ENCODE measurements around the gene BPIFB4.
"Not testable (repeated sequence)": the region's sequence is repeated elsewhere in the genome, so short reads cannot be mapped to it uniquely, and the experiment has no call there.

The BPIFB4 gene

GRCh38 chr20:33083544-33084340 is 4.3 kb downstream of the BPIFB4 start:
- in situ Hi-C loops (cut with HindIII; ENCODE audit: low sequenced_read_pairs), result no loop called here

GRCh38 chr20:33084722-33085121 is 5.3 kb downstream of the BPIFB4 start:
- in situ Hi-C loops (cut with HindIII; ENCODE audit: low sequenced_read_pairs), result no loop called here

GRCh38 chr20:33086052-33086722 is 6.7 kb downstream of the BPIFB4 start:
- in situ Hi-C loops (cut with HindIII; ENCODE audit: low sequenced_read_pairs), result no loop called here

GRCh38 chr20:33091147-33091546 is 11.7 kb downstream of the BPIFB4 start:
- in situ Hi-C loops (cut with HindIII; ENCODE audit: low sequenced_read_pairs), result no loop called here

- in situ Hi-C loops (cut with HindIII; ENCODE audit: low sequenced_read_pairs), result no loop called here
These were observed 12.2 kb downstream of the BPIFB4 start for GRCh38 chr20:33091693-33092092.

- in situ Hi-C loops (cut with HindIII; ENCODE audit: low sequenced_read_pairs), result no loop called here
These were observed 12.9 kb downstream of the BPIFB4 start for GRCh38 chr20:33092361-33092760.

GRCh38 chr20:33093074-33093473 is 13.6 kb downstream of the BPIFB4 start:
- in situ Hi-C loops (cut with HindIII; ENCODE audit: low sequenced_read_pairs), result no loop called here

GRCh38 chr20:33093582-33093981 is 14.1 kb downstream of the BPIFB4 start:
- in situ Hi-C loops (cut with HindIII; ENCODE audit: low sequenced_read_pairs), result no loop called here

- in situ Hi-C loops (cut with HindIII; ENCODE audit: low sequenced_read_pairs), result no loop called here
These were observed 15.8 kb downstream of the BPIFB4 start for GRCh38 chr20:33095249-33095648.

GRCh38 chr20:33095902-33096584 is 16.6 kb downstream of the BPIFB4 start:
- in situ Hi-C loops (cut with HindIII; ENCODE audit: low sequenced_read_pairs), result not testable (repeated sequence)

GRCh38 chr20:33097001-33097400 is 17.6 kb downstream of the BPIFB4 start:
- in situ Hi-C loops (cut with HindIII; ENCODE audit: low sequenced_read_pairs), result no loop called here

- in situ Hi-C loops (cut with HindIII; ENCODE audit: low sequenced_read_pairs), result no loop called here
These were observed 20.5 kb downstream of the BPIFB4 start for GRCh38 chr20:33099843-33100538.

- in situ Hi-C loops (cut with HindIII; ENCODE audit: low sequenced_read_pairs), result no loop called here
These were observed 24.1 kb downstream of the BPIFB4 start for GRCh38 chr20:33103556-33103955.

- in situ Hi-C loops (cut with HindIII; ENCODE audit: low sequenced_read_pairs), result no loop called here
These were observed 24.9 kb downstream of the BPIFB4 start for GRCh38 chr20:33104336-33104735.

- in situ Hi-C loops (cut with HindIII; ENCODE audit: low sequenced_read_pairs), result no loop called here
These were observed 26.0 kb downstream of the BPIFB4 start for GRCh38 chr20:33105316-33105924.

- in situ Hi-C loops (cut with HindIII; ENCODE audit: low sequenced_read_pairs), result not testable (repeated sequence)
These were observed 26.7 kb downstream of the BPIFB4 start for GRCh38 chr20:33106058-33106620.

- in situ Hi-C loops (cut with HindIII; ENCODE audit: low sequenced_read_pairs), result no loop called here
These were observed 29.2 kb downstream of the BPIFB4 start for GRCh38 chr20:33108661-33109060.

- in situ Hi-C loops (cut with HindIII; ENCODE audit: low sequenced_read_pairs), result no loop called here
These were observed 30.8 kb downstream of the BPIFB4 start for GRCh38 chr20:33110147-33110825.

GRCh38 chr20:33111306-33111705 is 31.9 kb downstream of the BPIFB4 start:
- in situ Hi-C loops (cut with HindIII; ENCODE audit: low sequenced_read_pairs), result no loop called here

Data from DLD1 (cell line).